ENCODE data around the gene ALDH1B1. TPM values are rescaled to one million over a fixed set of nuclear protein-coding genes. Genes with fewer than 3 reads are reported as not detected.
"Not testable (repeated sequence)": the region's sequence is repeated elsewhere in the genome, so short reads cannot be mapped to it uniquely, and the experiment has no call there.

The ALDH1B1 gene
- polyA plus RNA-seq, 1 experiment: 47.0 TPM

DNA sequence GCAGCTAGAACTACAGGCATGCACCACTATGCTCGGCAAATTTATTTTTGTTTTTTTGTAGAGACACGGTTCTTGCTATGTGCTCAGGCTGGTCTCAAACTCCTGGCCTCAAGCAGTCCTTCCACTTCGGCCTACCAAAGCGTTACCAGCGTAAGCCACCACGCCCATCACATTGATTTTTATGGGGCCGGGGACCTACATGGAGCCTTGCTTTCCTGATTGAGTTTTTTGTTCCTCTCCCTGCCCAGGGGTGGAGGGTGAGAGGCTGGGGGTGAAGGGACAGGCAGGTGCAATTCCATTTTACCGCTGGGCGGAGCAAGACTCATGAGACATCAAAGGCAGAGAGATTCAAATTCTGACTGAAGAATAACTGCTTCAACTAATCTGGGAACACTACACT lies 1.9 kb downstream of the ALDH1B1 start:
- peaks cover 4% of the 10 kb centered on the region; the same call in 1 of the 2 replicates for H3K9me3 ChIP-seq (ENCODE audit: control insufficient read depth, insufficient read depth, low read length)
- CTCF ChIA-PET: interaction anchor here (1.0 kb wide), 1 partner anchor 31 kb away, joined by 3 read pairs; no protein-coding TSS in a partner anchor
- no peak for DNase-seq (ENCODE audit: low read depth, low spot score)
- TF ChIP-seq, protein P1, sequence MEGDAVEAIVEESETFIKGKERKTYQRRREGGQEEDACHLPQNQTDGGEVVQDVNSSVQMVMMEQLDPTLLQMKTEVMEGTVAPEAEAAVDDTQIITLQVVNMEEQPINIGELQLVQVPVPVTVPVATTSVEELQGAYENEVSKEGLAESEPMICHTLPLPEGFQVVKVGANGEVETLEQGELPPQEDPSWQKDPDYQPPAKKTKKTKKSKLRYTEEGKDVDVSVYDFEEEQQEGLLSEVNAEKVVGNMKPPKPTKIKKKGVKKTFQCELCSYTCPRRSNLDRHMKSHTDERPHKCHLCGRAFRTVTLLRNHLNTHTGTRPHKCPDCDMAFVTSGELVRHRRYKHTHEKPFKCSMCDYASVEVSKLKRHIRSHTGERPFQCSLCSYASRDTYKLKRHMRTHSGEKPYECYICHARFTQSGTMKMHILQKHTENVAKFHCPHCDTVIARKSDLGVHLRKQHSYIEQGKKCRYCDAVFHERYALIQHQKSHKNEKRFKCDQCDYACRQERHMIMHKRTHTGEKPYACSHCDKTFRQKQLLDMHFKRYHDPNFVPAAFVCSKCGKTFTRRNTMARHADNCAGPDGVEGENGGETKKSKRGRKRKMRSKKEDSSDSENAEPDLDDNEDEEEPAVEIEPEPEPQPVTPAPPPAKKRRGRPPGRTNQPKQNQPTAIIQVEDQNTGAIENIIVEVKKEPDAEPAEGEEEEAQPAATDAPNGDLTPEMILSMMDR (IDR thresholded peaks at IDR 0.05; ENCODE audit: low read depth, low read length): no peak
- no peak overlapping the region for H3K27ac ChIP-seq (ENCODE audit: low read depth, low read length)
- POLR2A ChIA-PET: interaction anchor here (1.0 kb wide), 1 partner anchor 16 kb away, joined by 4 read pairs; no protein-coding TSS in a partner anchor
- H3K4me3 ChIP-seq (ENCODE audit: low read depth, low read length): no peak overlapping the region
- H3K27me3 ChIP-seq (ENCODE audit: control insufficient read depth, insufficient read depth, low read length): no peaks in the 10 kb centered on the region

DNA sequence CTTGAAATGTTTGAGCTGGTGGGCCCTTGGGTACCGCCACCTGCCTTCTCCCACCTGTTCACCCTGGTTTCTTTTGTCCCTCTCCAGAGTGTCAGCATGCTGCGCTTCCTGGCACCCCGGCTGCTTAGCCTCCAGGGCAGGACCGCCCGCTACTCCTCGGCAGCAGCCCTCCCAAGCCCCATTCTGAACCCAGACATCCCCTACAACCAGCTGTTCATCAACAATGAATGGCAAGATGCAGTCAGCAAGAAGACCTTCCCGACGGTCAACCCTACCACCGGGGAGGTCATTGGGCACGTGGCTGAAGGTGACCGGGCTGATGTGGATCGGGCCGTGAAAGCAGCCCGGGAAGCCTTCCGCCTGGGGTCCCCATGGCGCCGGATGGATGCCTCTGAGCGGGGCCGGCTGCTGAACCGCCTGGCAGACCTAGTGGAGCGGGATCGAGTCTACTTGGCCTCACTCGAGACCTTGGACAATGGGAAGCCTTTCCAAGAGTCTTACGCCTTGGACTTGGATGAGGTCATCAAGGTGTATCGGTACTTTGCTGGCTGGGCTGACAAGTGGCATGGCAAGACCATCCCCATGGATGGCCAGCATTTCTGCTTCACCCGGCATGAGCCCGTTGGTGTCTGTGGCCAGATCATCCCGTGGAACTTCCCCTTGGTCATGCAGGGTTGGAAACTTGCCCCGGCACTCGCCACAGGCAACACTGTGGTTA lies 3.3 kb downstream of the ALDH1B1 start:
- no peak for DNase-seq (ENCODE audit: low read depth, low spot score)
- Histone ChIP-seq H3K4me3 (ENCODE audit: low read depth, low read length) (no peak overlapping the region), H3K27me3 (ENCODE audit: control insufficient read depth, insufficient read depth, low read length) (no peaks in the 10 kb centered on the region), H3K9me3 (ENCODE audit: control insufficient read depth, insufficient read depth, low read length) (peaks cover 4% of the 10 kb centered on the region; the same call in 1 of the 2 replicates), H3K27ac (ENCODE audit: low read depth, low read length) (no peak overlapping the region)
- CTCF ChIA-PET: no interaction called here
- POLR2A ChIA-PET: no interaction called here
- TF ChIP-seq, protein P1 (IDR thresholded peaks at IDR 0.05; ENCODE audit: low read depth, low read length): no peak

DNA sequence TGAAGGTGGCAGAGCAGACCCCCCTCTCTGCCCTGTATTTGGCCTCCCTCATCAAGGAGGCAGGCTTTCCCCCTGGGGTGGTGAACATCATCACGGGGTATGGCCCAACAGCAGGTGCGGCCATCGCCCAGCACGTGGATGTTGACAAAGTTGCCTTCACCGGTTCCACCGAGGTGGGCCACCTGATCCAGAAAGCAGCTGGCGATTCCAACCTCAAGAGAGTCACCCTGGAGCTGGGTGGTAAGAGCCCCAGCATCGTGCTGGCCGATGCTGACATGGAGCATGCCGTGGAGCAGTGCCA lies 3.8 kb downstream of the ALDH1B1 start:
- peaks cover 4% of the 10 kb centered on the region; the same call in 1 of the 2 replicates for H3K9me3 ChIP-seq (ENCODE audit: control insufficient read depth, insufficient read depth, low read length)
- ChIA-PET CTCF (no interaction called here), POLR2A (no interaction called here)
- no peak overlapping the region for H3K4me3 ChIP-seq (ENCODE audit: low read depth, low read length)
- no peak overlapping the region for H3K27ac ChIP-seq (ENCODE audit: low read depth, low read length)
- TF ChIP-seq, protein P1 (IDR thresholded peaks at IDR 0.05; ENCODE audit: low read depth, low read length): no peak
- DNase-seq (ENCODE audit: low read depth, low spot score): no peak
- no peaks in the 10 kb centered on the region for H3K27me3 ChIP-seq (ENCODE audit: control insufficient read depth, insufficient read depth, low read length)

DNA sequence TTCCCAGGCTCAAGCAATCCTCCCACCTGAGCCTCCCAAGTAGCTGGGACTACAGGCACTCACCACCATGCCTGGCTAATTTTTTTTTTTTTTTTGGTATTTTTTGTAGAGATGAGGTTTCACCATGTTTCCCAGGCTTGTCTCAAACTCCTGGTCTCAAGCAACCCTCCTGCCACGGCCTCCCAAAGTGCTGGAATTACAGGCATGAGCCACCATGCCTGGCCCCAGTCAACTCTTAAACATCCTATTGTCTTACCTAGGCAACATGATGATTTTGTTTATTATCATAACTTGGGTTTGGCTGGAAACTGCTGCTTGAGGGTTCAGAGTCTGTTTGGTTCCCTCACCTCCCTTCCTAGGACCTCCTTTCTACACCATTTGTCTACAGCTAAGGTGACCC lies 6.7 kb downstream of the ALDH1B1 start:
- H3K27ac ChIP-seq (ENCODE audit: low read depth, low read length); CTCF ChIA-PET; H3K9me3 ChIP-seq (ENCODE audit: control insufficient read depth, insufficient read depth, low read length); POLR2A ChIA-PET; DNase-seq (ENCODE audit: low read depth, low spot score); H3K27me3 ChIP-seq (ENCODE audit: control insufficient read depth, insufficient read depth, low read length); H3K4me3 ChIP-seq (ENCODE audit: low read depth, low read length): not testable (repeated sequence)

DNA sequence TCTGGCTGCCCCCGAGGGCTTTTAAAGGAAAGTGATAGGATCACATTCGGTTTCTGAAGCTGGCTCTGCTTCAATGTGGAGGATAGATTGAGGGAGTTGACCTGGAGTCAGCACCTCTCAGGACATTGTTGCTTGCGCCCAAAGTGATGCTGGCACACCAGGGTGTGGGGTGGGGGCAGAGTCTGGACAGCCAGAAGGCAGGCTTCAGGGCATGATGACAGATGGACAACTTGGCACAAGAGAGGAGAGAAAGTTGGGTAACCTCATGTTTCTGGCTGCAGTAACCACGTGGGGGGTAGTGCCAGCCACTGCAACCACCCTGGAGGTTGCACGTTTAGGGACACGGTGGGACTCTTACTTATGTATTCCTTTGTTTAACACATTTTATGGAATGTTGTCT lies 9.5 kb downstream of the ALDH1B1 start:
- CTCF ChIA-PET: interaction anchor here (1.3 to 1.8 kb wide), 2 partner anchors 31 to 138 kb away, joined by 6 read pairs; no protein-coding TSS in a partner anchor
- TF ChIP-seq, protein P1 (IDR thresholded peaks at IDR 0.05; ENCODE audit: low read depth, low read length): no peak
- no peak for DNase-seq (ENCODE audit: low read depth, low spot score)
- Histone ChIP-seq H3K27me3 (ENCODE audit: control insufficient read depth, insufficient read depth, low read length) (peaks cover 27% of the 10 kb centered on the region), H3K9me3 (ENCODE audit: control insufficient read depth, insufficient read depth, low read length) (no peaks in the 10 kb centered on the region), H3K27ac (ENCODE audit: low read depth, low read length) (no peak overlapping the region), H3K4me3 (ENCODE audit: low read depth, low read length) (no peak overlapping the region)
- POLR2A ChIA-PET: no interaction called here

All from AG04450 (cell line).